Suppressor macrophage treated with lipopolysaccharide for 1 hour (primary cell): ENCODE results near the gene GUCY1A1.
"Not testable (repeated sequence)": the region's sequence is repeated elsewhere in the genome, so short reads cannot be mapped to it uniquely, and the experiment has no call there.

Experiments used
- DNase-seq, 3 donors: peaks; one replicate each; pipeline ENCODE4 v3.0.0-alpha.2; 2020 to 2022

Gene GUCY1A1, protein sequence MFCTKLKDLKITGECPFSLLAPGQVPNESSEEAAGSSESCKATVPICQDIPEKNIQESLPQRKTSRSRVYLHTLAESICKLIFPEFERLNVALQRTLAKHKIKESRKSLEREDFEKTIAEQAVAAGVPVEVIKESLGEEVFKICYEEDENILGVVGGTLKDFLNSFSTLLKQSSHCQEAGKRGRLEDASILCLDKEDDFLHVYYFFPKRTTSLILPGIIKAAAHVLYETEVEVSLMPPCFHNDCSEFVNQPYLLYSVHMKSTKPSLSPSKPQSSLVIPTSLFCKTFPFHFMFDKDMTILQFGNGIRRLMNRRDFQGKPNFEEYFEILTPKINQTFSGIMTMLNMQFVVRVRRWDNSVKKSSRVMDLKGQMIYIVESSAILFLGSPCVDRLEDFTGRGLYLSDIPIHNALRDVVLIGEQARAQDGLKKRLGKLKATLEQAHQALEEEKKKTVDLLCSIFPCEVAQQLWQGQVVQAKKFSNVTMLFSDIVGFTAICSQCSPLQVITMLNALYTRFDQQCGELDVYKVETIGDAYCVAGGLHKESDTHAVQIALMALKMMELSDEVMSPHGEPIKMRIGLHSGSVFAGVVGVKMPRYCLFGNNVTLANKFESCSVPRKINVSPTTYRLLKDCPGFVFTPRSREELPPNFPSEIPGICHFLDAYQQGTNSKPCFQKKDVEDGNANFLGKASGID

DNA sequence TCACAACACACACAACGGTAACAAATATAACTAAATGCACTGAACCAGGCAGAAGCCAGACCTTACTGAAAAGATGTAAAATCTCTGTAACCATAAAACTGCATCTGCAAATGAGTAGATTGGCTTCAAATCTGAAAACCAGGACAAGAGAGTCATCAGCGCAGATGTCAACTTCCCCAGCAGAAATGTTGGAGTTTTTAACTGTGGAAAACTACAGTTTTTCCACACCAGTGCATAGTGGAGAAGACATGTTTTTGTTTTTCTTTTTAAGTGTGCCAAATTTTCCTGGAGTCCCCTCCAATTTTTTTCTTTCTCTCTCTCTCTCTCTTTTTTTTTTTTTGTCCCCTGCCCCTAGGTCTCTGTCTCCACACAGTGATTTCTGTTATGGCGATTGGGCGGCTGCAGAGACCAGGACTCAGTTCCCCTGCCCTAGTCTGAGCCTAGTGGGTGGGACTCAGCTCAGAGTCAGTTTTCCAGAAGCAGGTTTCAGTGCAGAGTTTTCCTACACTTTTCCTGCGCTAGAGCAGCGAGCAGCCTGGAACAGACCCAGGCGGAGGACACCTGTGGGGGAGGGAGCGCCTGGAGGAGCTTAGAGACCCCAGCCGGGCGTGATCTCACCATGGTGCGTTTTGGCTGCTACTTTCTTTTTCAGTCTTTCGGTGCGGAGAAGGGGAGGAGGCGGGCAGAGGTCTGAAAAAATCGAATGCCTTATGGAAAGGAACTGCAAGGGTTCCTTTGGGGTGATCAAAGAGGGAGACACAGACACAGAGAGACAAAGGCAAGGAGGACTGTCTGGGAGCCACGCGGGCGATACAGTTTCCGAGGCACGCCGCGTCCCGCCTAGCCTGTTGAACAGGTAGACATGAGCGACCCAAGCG, at the start of gene GUCY1A1:
GUCY1A1 (plus strand) TSS at position 505 of the 878 bp plus-strand sequence. CDS start 30,020 bp downstream, outside the sequence.
- peak in 2 of 3 donors; percentile 27 to 51 for DNase-seq

DNA sequence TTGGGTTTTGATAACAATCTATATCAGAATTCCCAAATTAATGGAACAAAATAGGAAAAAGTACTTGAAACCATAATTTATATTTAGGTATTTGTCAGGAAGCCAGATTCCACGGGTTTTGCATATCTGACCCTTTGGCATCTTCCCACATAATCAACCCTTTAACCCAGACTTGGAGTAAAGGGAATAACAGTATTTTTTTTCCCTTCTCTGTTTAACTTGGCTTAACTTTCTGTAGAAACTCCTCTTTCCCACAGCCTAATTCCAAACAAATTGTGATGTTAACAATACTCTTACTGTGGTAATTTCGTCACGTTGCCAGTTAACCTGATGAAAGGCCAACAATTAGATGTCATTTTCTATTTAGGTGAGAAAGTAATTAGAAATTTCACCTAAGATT, 49.4 kb upstream of the GUCY1A1 start:
- no peak for DNase-seq

DNA sequence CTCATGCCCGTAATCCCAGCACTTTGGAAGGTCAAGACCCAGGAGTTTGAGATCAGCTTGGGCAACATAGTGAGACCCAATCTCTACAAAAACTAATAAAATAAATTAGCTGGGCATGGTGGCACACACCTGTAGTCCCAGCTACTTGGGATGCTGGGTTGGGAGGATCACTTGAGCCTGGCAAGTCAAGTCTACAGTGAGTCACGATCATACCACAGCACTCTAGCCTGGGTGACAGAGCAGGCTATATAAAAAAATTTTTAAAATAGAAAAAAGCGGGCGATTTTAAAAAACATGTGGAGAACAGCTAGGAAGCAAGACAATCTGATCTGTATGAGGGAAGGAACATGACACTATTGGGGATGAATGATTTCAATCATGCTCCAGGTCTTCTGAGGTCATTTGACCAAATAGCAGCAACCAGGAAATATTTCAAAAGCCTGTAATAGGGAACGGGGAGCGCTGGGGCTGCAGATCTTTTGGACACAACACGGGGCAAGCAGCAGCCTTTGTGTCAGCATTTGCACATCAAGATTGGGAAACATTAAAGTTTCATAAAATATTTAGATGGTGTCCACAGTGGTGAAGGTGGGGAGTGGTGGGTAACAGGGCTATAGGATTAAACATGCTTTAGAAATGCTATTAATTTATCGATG, 48.3 kb upstream of the GUCY1A1 start:
- DNase-seq: peak in 2 of 3 donors; percentile 18 to 25

DNA sequence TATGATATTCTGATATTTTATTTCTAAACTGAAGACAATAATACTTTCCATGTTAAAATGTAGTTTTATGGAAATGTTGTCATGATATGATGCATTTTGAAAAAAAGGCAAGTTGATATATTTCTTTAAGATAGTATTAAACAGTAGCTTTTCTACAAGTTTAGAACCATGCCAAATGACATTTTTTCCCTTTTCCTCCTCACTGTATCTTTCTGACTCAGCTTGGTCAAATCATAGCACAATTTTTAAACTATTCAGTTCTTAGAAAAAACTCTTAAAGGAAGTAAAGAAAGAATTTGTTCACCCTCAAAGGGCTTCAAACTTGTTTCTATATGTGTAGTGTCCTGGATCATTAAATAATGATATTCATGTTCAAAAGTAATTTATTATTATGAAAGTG, 46.0 kb upstream of the GUCY1A1 start:
- no peak for DNase-seq

DNA sequence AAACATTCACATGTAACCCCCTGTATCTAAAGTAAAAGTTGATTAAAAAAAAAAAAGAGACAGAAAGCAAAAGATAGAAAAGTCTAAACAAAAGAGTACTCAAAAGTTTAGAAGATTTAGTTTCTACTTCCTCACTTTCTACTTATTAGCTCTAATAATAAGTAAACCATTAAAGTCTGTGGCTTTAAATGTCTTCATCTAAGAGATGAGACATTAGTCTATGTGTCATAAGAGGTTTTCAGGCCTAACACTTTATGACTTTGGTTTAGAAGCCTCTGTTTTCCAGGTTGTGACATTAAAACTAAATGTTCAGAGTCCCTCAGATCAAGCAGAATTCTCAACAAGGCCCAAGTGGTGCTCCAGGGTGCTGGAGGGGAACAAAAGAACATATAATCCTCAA, 42.2 kb upstream of the GUCY1A1 start:
- DNase-seq: no peak

DNA sequence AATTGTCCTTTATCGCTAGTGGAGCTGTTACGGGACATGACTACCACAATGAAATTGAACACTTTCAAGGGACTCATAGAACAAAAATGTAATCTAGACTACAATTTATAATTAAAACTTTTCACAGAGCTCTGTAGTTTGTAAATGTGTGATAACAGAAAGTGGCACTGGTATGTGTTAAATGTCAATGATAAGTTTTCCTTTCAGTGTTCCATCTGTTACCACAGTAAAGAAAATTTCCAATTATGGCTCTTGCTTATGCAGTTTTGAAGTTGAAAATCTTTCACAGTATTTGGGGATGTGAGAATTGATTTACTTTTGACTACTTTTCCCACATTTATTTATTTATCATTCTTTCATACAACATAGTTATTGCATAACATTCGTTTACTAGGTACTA, 40.1 kb upstream of the GUCY1A1 start:
- no peak for DNase-seq

DNA sequence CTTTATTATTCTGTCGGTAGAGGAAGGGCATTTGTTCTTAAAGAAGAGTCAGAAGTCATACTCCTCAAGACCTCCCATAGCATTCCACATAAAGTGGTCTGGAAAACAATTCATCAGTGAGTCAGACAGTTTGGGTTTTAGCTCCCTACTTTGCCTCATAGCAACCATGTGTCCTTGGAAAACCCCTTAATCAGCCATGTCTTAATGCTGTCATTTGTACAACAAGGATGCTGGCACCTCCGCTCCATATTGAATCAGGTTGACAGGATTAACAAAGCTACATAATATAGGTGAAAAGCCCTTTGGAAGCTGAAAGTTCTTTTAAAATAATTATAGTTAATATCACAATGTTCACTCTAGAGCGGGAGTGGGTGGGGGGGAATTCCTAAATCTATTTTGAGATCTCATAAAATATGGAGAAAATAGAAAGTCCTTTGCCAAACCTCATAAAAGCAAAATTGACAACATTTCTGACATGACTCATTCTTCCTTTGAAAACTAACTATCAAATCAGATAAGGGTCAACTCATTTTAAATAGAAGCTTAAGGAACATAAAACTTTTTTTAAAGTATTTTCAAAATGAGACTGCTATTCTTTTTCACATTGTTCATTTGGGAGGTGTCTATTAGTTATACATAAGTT, 37.3 kb upstream of the GUCY1A1 start:
- DNase-seq: peak; percentile 35 to 48 (median 40)

DNA sequence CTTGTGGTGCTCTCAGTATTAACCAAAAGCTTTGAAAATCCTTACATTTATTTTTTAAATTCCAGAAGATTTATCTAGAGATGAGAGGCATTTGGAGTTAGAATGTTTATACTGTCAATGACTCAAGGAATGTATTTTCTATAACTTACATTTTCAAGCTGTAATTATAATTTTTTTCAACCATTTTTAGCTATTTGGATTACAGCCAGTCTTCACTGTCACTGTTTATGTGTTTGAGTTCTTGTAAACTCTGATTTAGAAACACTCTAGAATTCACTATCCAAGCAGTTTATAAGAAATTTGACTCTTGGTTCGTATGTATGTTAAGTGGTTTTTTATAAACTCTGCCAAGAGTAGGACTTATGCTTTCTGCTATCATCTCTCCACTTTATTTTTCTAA, 36.7 kb upstream of the GUCY1A1 start:
- DNase-seq: no peak

DNA sequence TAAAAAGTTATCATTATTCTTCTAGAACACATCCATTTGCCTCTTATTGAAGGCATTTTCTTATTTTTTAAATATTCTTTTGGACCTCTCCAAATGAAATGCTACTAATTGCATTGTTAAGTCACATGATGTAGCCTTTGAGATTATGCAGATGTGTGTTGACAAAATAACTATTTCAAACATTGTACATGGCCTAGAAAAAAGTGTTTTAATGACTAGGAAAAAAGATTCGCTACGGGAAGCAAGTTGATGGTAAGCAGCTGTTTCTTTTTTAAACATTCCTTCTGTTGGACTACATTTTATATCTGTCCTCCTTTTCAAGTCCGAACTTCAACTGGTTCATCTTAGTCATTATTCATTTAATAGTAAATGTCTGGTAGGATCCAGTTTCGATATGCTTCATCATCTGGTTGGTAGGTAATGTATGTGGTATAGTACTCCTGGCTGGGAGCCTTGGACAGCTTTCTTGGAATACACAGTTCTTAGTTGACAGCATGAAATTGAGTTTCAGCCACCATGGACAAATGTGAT, 34.3 kb upstream of the GUCY1A1 start:
- DNase-seq: no peak

DNA sequence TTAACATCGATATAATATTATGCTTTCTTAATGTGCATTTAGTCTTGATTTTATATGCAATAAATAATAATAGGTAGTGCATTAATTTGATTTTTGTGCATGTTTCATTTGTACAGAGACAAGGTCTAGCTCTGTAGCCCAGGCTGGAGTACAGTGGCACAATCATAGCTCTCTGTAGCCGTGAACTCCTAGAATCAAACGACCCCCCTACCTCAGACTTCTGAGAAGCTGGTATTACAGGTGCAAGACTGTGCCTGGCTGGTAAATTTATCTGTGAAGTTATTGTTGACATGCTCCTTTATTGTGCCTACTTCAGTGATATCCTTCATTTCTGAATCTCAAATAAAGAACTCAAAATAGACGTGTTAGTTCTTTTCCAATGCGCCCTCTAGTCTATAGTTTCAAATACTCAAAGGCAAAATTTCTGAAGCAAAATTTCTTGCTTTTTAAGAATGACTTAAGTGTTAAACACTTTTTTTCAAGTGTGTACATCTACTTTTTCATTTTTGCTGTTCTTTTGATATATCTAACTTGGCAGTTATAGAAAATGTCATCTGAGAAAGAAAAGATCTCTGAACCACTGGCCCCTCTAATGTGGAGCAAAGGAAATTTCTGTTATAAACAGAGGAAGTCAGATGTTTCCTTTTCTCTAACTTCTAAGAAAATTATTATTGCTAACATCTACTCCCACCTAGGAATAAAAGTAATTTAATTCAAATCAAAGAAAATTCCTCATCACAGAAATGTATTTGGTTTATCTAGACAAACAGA, 28.3 kb upstream of the GUCY1A1 start:
- no peak for DNase-seq

DNA sequence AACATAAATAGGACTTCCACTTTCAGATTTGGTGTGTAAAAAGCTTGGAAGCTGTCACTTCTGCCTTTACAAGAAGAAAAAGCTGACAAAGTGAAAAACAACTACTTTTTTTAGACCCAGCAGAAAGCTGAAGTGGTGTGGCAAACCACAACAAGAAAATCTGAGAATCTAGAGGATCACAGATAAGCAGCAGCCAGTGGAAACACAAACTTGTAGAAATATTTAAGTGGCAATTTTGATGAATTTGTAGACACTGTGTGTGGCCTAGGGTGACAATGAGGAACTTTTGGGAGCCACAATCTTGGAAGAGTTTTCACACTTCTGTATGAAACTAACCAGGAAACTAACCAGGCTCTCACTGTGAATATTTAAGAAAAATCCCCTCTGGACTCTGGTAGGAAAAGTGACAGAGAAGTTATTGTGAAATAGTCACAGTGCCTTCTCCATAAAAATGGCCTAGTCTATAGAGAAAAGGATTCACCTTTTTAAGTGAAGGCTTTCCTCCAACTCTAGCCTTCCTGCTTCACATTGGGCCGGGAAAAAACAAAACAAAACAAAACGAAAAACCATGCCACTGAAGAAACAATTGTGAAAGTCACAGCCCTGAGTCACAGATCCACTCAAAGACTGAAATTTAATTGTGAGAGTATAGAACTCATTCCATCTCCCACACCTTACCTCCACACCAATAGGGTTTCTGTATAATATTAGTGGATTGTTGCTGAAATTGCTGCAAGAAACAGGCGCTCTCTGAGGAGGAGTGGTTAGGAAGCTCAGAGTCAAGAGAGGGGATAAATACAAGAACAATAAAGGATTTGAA, 26.7 kb upstream of the GUCY1A1 start:
- DNase-seq: peak; percentile 43 to 73 (median 71)

DNA sequence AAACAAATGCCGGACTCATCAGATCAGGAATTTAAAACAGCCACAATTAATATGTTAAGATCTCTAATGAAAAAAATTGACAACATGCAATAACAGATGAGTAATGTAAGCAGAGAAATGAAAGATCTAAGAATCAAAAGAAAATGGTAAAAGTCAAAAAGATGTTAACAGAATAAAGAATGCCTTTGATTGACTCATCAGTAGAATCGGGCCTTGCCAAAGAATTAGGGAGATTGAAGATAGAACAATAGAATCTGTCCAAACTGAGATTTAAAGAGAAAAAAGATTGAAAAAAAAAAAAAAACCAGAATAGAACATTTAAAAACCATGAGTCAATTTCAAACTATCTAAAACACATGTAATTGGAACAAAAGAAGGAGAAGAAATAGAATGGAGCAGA, 25.9 kb upstream of the GUCY1A1 start:
- DNase-seq: no peak

DNA sequence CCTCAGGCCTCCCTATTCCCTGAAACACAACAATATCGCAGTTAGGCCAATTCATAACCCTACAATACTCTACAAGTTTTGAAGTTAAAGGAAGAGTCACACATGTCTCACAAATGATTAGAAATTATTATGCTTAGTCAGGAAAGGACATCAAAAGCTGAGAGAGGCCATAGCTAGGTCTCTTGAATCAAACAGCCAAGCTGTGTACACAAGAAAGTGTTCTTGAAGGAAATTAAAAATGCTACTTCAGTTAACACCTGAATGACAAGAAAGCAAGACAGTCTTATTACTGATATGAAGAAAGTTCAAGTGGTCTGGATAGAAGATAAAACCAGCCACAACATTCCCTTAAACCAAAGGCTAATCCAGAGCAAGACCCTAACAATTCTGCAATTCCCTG, 23.6 kb upstream of the GUCY1A1 start:
- no peak for DNase-seq

DNA sequence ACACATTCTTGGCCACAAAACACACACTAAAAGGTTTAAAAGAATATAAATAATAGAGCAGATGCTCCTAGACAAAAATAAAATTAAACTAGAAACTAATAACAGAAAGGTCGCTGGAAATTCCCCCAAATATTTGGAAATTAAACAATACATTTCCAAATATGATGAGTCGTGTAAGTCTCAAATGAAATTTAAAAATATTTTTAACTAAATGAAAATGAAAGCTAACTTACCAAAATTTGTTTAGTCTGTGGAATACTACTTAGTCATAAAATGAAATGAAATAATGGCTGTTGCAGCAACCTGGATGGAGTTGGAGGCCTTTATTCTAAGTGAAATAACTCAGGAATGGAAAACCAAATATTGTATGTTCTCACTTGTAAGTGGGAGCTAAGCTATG, 20.6 kb upstream of the GUCY1A1 start:
- peak; percentile 12 to 77 (median 50) for DNase-seq

DNA sequence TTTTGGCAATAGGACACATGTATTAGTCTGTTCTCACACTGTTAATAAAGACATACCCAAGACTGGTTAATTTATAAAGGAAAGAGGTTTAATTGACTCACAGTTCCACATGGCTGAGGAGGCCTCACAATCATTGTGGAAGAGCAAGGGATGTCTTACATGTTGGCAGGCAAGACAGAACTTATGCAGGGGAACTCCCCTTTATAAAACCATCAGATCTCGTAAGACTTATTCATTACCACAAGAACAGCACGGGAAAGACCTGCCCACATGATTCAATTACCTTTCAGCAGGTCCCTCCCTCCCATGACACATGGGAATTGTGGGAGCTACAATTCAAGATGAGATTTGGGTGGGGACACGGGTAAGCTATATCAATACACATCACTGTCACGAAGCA, 15.9 kb upstream of the GUCY1A1 start:
- DNase-seq: not testable (repeated sequence)

DNA sequence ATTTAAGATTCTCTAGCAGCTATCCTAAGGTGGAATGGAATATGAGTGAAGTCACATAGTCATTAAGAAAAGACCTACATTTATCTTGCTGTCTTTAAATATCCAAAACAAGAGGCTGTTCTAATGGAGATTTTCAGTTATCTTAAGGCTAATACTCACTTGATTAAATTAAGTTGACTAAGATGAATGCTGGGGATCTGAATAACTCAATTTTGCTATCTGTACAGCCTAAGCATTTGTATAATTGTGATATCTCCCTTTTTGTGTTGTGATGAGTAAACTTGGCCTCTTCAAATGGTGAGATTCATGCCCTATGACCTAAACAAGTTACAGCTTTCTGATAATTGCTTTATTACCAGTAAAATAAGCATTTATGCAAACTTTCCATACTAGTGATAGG, 13.6 kb upstream of the GUCY1A1 start:
- no peak for DNase-seq

DNA sequence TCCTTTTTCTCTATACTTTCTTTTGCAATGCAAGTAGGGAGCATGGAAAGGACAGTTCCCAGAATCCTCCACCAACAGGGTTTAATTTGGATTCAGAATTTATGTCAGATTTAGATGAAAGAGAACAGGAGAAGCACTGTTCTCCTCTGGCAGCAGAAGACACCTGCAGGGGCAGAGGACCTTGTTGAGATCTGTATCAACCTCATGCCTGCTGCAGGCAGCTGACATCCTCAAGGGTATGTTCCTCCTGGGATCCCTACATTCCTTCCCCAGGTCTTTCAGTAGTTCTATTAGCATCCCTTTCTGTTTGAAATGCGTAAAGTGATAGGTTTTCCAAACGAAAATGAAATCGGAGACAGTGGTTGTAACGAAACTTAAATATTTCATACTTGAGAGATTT, 10.6 kb upstream of the GUCY1A1 start:
- no peak for DNase-seq

DNA sequence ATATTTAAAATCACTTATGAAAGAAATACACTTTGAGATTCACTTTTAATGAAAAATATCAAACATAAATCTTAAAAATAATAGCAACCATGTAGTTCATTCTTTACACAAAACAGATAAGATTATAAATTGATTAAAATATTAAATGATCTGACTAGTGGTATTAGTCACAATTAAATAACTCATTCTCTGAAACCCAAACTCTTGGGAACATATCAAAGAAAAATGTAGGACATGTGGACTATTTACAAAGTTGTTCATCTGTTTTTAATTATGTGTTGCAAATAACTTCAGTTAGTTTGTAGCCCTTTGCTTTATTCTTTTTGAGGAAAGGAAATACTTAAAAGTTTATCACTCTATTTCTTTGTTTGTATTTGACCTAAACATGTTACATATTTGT, 9.5 kb upstream of the GUCY1A1 start:
- DNase-seq: no peak

DNA sequence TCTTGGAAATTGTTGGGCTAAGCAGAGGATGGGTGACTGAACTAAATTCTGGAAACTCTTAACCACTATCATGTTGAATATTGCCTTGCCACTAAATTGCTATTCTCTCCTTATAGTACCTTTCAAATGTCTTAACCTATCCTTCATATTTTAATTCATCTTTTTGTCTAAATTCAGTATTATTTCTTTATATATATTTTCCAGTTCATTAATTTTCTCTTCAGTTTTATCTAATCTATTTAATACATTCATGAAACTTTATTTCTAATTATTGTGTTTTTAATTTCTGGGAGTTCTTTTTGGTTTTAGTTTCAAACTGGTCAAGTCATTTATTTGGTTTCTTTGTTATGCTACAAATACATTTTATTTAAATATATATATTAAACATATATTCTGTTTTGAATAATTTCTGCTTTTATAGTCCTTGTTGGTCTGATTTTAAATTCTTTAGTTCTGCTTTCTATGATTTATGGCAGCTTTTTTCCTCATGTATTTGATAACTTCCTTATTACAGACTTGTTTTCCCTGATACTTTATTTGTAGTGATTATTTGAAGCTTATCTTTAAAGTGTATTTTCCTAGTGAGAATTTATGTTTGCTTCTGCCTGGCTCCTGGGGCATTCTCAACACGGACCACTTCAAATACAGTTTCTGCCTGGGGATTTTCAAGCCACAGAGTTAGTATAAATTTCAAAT, 8.5 kb upstream of the GUCY1A1 start:
- no peak for DNase-seq

DNA sequence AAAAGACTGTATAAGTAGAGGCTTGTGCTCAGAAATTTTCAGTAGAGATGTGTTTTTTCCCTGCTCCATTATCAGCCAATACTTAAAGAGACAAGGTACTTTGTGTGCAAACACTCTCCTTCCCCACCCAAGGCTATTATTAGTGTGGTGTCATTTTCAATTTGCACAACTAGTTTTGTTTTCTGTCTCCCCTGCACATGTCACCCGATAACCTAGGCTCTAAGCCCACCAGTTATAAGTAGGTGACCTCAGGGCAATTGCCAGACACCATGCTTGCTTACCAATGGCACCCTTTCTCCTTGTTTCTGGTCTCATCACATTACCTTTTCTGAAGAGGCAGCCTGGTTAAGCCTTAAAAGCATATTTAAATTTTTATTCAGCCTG, 8.0 kb upstream of the GUCY1A1 start:
- DNase-seq: no peak
